PC-3 (cell line): Measurements from ENCODE around the gene ATAD3A.
"Not testable (repeated sequence)": the region's sequence is repeated elsewhere in the genome, so short reads cannot be mapped to it uniquely, and the experiment has no call there.

Experiments
- CTCF ChIP-seq: fragments of 300-600 bp; sonication (generic); conservative IDR thresholded peaks from 2 replicates; pipeline ENCODE4 v1.5.1; 2017; ENCODE audit warnings: antibody characterized with exemption, low read depth, mild to moderate bottlenecking, low read length
- EZH2 ChIP-seq: fragments of 300-600 bp; sonication (generic); IDR thresholded peaks from one replicate; pipeline ENCODE4 v1.6.1; 2017; ENCODE audit warnings: antibody characterized with exemption, mild to moderate bottlenecking, low read length; ENCODE audit not compliant: unreplicated experiment

GRCh38 chr1:1518621-1519007 is 6.7 kb downstream of the ATAD3A start:
- TF ChIP-seq CTCF, EZH2: not testable (repeated sequence)
